ENCODE measurements around the gene NTM.

The NTM gene

GRCh38 chr11:131468565-131468964, 98.2 kb downstream of the NTM start:
- no peak for TF ChIP-seq EZH2phosphoT487 (IDR thresholded peaks at IDR 0.05; ENCODE audit: borderline replicate concordance, low read length)
- TF ChIP-seq, protein P1, sequence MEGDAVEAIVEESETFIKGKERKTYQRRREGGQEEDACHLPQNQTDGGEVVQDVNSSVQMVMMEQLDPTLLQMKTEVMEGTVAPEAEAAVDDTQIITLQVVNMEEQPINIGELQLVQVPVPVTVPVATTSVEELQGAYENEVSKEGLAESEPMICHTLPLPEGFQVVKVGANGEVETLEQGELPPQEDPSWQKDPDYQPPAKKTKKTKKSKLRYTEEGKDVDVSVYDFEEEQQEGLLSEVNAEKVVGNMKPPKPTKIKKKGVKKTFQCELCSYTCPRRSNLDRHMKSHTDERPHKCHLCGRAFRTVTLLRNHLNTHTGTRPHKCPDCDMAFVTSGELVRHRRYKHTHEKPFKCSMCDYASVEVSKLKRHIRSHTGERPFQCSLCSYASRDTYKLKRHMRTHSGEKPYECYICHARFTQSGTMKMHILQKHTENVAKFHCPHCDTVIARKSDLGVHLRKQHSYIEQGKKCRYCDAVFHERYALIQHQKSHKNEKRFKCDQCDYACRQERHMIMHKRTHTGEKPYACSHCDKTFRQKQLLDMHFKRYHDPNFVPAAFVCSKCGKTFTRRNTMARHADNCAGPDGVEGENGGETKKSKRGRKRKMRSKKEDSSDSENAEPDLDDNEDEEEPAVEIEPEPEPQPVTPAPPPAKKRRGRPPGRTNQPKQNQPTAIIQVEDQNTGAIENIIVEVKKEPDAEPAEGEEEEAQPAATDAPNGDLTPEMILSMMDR (IDR thresholded peaks at IDR 0.05; ENCODE audit: low read depth, low read length, poor library complexity, severe bottlenecking), result no peak
- Histone ChIP-seq H3K27ac (ENCODE audit: low read depth, low read length) (no peak overlapping the region), H3K79me2 (ENCODE audit: control insufficient read depth, low read length) (no peaks in the 10 kb centered on the region), H3K4me2 (ENCODE audit: low read length) (no peak overlapping the region), H3K4me1 (ENCODE audit: control insufficient read depth, low read length) (no peaks in the 10 kb centered on the region), H3K27me3 (ENCODE audit: control insufficient read depth, low read length) (no peaks in the 10 kb centered on the region), H3K4me3 (ENCODE audit: low read length) (no peak overlapping the region), H3K36me3 (ENCODE audit: control insufficient read depth, low read length) (no peaks in the 10 kb centered on the region), H3K9me3 (ENCODE audit: control insufficient read depth, insufficient read depth, low read length) (no peaks in the 10 kb centered on the region), H4K20me1 (ENCODE audit: control insufficient read depth, insufficient read depth, low read depth, low read length) (no peaks in the 10 kb centered on the region), H3K9me2 (replicated peaks; ENCODE audit: control insufficient read depth, low read length) (no peaks in the 10 kb centered on the region), H3F3A (ENCODE audit: control insufficient read depth, insufficient read depth) (no peaks in the 10 kb centered on the region)

DNA sequence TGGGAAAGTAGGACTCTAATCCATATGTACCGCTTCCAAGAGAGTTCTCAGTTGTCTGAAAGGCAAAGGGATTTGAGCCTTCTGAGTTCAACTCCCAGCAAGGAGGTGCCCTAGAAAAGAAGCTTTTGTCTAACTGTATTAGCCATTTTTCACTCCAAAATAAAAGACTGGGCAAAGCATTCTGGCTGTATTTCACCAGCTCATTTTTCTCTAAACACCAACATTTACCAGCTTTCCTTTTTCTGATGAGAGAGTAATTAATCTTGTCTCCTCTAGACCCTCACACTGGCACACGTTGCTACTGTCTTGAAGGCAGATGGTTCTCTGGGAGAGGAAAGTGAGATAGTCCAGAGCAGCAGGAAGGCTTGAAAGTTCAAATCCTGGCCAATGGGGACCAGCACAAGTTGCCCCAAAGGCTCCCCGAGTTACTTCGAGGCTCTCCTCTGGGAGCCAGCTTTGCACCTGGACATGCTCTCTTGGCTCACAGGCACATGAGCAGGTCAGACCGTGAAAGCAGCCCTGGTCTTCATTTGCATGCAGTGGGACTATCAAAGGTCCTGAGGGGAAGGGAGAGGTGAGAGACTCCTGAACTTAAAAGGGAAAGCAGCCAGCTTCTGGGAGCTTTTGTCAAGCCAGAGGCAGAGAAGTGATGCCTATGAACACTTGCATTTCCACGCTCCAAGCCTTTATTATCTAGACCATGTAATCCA, 100.0 kb downstream of the NTM start:
- Histone ChIP-seq H3K4me2 (ENCODE audit: low read length) (no peak overlapping the region), H3F3A (ENCODE audit: control insufficient read depth, insufficient read depth) (no peaks in the 10 kb centered on the region), H3K36me3 (ENCODE audit: control insufficient read depth, low read length) (no peaks in the 10 kb centered on the region), H3K27me3 (ENCODE audit: control insufficient read depth, low read length) (no peaks in the 10 kb centered on the region), H3K27ac (ENCODE audit: low read depth, low read length) (no peak overlapping the region), H3K9me3 (ENCODE audit: control insufficient read depth, insufficient read depth, low read length) (no peaks in the 10 kb centered on the region), H4K20me1 (ENCODE audit: control insufficient read depth, insufficient read depth, low read depth, low read length) (no peaks in the 10 kb centered on the region), H3K4me3 (ENCODE audit: low read length) (no peak overlapping the region), H3K79me2 (ENCODE audit: control insufficient read depth, low read length) (no peaks in the 10 kb centered on the region), H3K4me1 (ENCODE audit: control insufficient read depth, low read length) (no peaks in the 10 kb centered on the region), H3K9me2 (replicated peaks; ENCODE audit: control insufficient read depth, low read length) (no peaks in the 10 kb centered on the region)
- no peak for TF ChIP-seq EZH2phosphoT487 (IDR thresholded peaks at IDR 0.05; ENCODE audit: borderline replicate concordance, low read length)
- TF ChIP-seq, protein P1 (IDR thresholded peaks at IDR 0.05; ENCODE audit: low read depth, low read length, poor library complexity, severe bottlenecking), result no peak

DNA sequence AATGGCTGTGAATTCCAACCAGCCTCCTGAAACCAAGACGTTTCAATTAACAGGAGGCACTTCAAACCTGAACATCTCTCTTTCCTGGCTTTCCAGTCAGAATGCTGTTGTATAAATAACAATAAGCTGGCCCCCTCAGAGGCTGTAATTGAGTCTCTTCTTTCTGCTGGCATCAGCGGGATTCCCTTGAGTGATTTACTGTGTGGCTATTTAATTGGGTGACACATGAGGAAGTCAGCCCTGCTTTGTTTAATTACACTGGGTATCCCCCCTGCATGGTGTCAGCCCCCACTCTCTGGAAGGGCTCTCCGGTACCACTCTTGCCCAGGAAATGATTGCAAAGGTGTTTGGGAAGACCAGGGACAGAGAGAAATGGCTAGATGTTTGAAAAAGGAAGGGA, 101.6 kb downstream of the NTM start:
- Histone ChIP-seq H3K4me1 (ENCODE audit: control insufficient read depth, low read length) (no peaks in the 10 kb centered on the region), H3K79me2 (ENCODE audit: control insufficient read depth, low read length) (no peaks in the 10 kb centered on the region), H3K4me2 (ENCODE audit: low read length) (no peak overlapping the region), H3K27ac (ENCODE audit: low read depth, low read length) (no peak overlapping the region), H4K20me1 (ENCODE audit: control insufficient read depth, insufficient read depth, low read depth, low read length) (no peaks in the 10 kb centered on the region), H3K9me2 (replicated peaks; ENCODE audit: control insufficient read depth, low read length) (no peaks in the 10 kb centered on the region), H3K4me3 (ENCODE audit: low read length) (no peak overlapping the region), H3K36me3 (ENCODE audit: control insufficient read depth, low read length) (no peaks in the 10 kb centered on the region), H3K9me3 (ENCODE audit: control insufficient read depth, insufficient read depth, low read length) (no peaks in the 10 kb centered on the region), H3K27me3 (ENCODE audit: control insufficient read depth, low read length) (no peaks in the 10 kb centered on the region), H3F3A (ENCODE audit: control insufficient read depth, insufficient read depth) (no peaks in the 10 kb centered on the region)
- TF ChIP-seq EZH2phosphoT487 (IDR thresholded peaks at IDR 0.05; ENCODE audit: borderline replicate concordance, low read length), result no peak
- TF ChIP-seq, protein P1 (IDR thresholded peaks at IDR 0.05; ENCODE audit: low read depth, low read length, poor library complexity, severe bottlenecking), result no peak
